ENCODE data around the gene TMEM229B.

- TF ChIP-seq YY1 (IDR thresholded peaks at IDR 0.05; ENCODE audit: low read depth) (no peak), MAX (IDR thresholded peaks at IDR 0.05) (no peak), CEBPB (IDR thresholded peaks at IDR 0.05) (no peak), TAF1 (IDR thresholded peaks at IDR 0.05; ENCODE audit: low read depth) (no peak), FOXM1 (IDR thresholded peaks at IDR 0.05; ENCODE audit: borderline replicate concordance, low read depth) (no peak), RAD21 (IDR thresholded peaks at IDR 0.05; ENCODE audit: low read depth) (no peak), EP300 (IDR thresholded peaks at IDR 0.05; ENCODE audit: borderline replicate concordance) (no peak), TEAD4 (IDR thresholded peaks at IDR 0.05) (no peak), REST (IDR thresholded peaks at IDR 0.05; ENCODE audit: low read depth) (no peak), CREB1 (IDR thresholded peaks at IDR 0.05; ENCODE audit: low read depth) (no peak), NFIC (IDR thresholded peaks at IDR 0.05) (no peak)
Observed at GRCh38 chr14:67519406-67519805, 30.9 kb upstream of the TMEM229B start.
